Measurements from ENCODE around the gene APEX1.

The APEX1 gene

DNA sequence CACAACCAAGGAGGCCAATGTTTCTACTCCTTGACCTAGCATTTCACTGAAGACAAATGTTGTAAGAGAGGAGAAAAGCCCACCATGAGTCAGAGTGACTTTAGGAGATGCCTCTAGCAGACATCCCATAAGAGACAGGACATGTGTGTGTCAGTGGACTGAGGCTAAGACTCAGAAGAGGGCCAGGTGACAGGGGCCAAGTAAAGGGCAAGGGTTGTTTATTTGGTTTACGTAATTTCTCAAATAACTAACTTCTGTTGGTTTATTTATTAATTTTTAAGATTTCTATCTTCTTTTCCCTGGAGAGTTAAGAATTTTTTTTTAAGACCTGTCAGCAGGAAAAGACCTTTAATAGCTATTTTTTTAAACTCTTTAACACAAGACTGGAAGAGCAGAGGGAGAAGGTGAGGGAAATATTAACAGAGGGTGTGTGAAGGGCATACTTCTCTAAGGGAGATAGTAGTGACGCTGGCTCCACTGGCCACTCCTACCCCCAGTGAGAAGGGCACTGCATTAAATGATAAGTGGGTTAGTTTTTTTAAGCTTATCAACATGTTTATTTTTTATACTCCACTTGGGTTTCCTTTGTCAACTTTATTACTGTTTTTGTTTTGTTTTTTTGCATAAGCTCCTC, 17.6 kb downstream of the APEX1 start:
- TF ChIP-seq, protein P1, sequence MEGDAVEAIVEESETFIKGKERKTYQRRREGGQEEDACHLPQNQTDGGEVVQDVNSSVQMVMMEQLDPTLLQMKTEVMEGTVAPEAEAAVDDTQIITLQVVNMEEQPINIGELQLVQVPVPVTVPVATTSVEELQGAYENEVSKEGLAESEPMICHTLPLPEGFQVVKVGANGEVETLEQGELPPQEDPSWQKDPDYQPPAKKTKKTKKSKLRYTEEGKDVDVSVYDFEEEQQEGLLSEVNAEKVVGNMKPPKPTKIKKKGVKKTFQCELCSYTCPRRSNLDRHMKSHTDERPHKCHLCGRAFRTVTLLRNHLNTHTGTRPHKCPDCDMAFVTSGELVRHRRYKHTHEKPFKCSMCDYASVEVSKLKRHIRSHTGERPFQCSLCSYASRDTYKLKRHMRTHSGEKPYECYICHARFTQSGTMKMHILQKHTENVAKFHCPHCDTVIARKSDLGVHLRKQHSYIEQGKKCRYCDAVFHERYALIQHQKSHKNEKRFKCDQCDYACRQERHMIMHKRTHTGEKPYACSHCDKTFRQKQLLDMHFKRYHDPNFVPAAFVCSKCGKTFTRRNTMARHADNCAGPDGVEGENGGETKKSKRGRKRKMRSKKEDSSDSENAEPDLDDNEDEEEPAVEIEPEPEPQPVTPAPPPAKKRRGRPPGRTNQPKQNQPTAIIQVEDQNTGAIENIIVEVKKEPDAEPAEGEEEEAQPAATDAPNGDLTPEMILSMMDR (IDR thresholded peaks at IDR 0.05): no peak

DNA sequence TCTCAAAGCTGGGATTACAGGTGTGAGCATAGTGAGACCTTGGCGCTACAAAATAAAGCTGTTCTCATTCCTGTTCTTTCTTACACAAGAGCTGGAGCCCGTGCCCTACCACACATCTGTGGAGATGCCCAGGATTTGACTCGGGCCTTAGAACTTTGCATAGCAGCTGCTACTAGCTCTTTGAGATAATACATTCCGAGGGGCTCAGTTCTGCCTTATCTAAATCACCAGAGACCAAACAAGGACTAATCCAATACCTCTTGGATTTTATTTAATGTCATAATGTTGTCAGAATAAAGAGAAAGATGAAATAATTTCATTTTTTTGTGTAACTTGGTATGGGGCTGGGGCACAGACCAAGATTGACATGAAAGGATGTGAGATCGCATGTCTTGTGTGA, 21.8 kb downstream of the APEX1 start:
- TF ChIP-seq, protein P1 (IDR thresholded peaks at IDR 0.05): no peak

DNA sequence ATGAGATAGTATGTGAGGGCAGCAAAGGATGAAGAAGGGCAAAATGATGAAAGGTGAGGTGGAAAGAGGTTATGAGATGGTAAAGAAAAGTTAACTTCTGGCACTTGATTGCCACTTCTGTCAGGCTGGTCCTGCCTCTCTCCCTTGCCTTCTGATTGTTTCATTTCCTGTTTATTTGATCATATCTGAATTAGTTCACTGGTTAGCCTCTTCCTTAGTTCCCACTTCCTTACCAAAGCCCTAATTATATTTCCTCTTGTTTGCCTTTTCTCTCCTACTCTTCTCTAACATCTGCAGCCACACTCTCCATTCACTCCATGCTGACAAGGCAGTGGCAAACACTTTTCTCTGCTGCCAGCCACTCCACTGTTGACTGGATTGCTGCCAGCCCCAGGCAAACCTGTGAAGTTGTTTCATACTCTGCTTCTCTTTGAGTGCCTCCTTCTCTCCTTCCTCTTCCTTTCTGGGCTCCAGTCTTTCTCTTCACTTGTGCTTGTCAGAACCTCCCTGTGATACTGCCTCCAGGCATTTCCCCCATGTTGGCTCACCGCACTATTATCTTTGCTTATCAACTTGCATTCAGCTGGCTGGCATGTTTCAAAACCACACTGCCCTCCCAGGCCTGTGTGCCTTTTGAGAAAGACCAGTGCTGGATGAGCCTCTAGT, 22.3 kb downstream of the APEX1 start:
- TF ChIP-seq, protein P1 (IDR thresholded peaks at IDR 0.05): no peak

DNA sequence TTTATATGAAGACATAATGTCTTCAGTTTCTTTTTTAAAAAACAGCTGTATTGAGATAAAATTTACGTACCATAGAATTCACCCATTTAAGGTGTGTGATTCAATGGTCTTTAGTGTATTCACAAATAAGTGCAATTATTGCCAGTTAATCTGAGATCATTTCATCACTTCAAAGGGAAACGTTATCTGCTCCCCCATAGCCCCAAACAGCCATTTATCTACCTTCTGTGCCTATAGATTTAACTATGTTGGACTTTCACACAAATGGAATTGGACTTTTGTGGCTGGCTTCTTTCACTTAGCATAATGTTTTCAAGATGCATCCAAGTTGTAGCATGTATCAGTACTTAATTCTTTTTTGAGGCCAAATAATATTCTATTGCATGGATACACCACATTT, 23.9 kb downstream of the APEX1 start:
- TF ChIP-seq, protein P1 (IDR thresholded peaks at IDR 0.05): no peak

DNA sequence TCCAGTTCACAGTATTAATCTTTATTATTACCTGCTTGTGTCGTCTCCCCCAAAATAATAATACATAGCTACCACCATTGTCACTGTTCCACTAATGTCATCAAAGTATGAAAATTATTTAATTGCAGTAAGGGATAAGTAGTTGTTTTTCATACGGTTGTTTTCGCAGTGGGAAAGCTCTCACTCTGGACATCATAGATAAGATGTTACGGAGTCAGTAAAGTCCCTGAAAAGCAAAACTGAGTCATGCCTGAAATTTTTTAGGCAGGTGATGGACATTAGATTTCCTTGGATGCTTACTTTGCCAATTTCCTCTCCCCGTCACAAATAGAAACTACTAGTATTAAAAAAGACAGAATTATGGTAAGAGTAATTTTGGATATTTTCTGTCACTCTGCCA, 27.4 kb downstream of the APEX1 start:
- TF ChIP-seq, protein P1 (IDR thresholded peaks at IDR 0.05): no peak

DNA sequence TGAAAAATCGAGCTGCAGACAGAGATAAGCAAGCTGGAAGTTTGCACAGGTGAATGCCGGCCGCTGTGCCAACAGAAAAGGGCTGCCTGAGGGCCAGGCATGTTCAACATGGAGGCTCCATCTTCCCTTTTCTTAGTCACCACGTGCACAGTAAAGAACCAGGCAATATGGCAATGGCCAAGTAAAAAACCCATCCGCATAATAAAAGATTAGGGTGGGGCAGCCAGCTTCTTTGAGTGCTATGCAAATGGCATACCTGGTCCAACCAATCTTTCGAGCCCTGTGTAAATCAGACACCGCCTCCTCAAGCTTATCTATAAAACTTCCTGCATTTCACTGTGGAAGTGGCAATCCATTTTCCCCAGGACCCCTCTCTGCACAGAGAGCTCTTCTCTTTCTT, 30.9 kb downstream of the APEX1 start:
- TF ChIP-seq, protein P1 (IDR thresholded peaks at IDR 0.05): no peak

DNA sequence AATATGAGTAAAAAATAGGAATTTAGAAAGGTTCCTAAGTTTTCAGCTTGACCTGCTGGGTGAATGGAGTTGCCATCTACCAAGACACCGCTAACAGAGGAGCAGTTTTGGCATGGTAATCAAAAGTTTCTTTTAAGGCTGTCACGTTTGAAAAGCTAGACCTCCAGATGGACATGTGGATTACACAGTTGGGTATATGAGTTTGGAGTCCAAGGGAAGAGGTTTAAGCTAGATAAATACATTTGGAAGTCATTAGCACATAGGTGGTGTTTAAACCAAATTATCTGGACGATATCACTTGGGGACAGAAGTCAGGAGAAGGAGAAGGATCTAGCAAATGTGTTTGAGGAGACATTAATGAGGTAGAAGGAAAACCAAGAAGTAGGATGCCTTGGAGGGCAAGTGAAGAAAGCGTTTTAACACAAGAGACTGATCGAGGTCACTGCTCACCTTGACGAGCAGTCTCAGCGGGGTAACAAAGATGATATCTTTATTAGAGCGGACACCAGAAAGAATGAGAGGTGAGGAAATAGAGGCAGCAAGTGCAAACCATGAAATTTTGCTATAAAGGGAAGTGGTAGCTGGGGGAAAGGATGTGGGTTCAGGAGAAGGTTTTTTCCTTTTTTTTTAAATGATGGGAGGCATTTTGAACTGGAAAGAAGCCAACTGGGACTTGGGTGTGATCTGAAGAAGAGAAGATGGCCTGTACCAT, 31.8 kb downstream of the APEX1 start:
- TF ChIP-seq, protein P1 (IDR thresholded peaks at IDR 0.05): no peak

Measured in LNCAP (cell line).